GM23248 (cell line): ENCODE measurements around the gene DNAAF8. TPM values are rescaled to one million over a fixed set of nuclear protein-coding genes. Genes with fewer than 3 reads are reported as not detected.

Source experiments
- DNase-seq: peaks from one replicate; pipeline ENCODE4 v3.0.0-alpha.2; 2015
- H2AFZ ChIP-seq: fragments of 200-600 bp; sonication (generic); 2 replicates; pipeline ENCODE4 v1.6.1; 2016; ENCODE audit warnings: antibody characterized with exemption
- H3F3A ChIP-seq: fragments of 200-600 bp; sonication (generic); 2 replicates; pipeline ENCODE4 v1.6.1; 2016; ENCODE audit warnings: mild to moderate bottlenecking, antibody characterized with exemption, mixed run types; ENCODE audit not compliant: insufficient read depth
- H3K27ac ChIP-seq: fragments of 200-600 bp; sonication (generic); 2 replicates; pipeline ENCODE4 v1.5.1; 2016; ENCODE audit warnings: mild to moderate bottlenecking
- H3K27me3 ChIP-seq: fragments of 200-600 bp; sonication (generic); replicated peaks from 2 replicates; pipeline ENCODE4 v1.6.1; 2016; ENCODE audit warnings: mild to moderate bottlenecking; ENCODE audit not compliant: insufficient read depth
- H3K36me3 ChIP-seq: fragments of 200-600 bp; sonication (generic); 2 replicates; pipeline ENCODE4 v1.6.1; 2016; ENCODE audit warnings: low read depth, mild to moderate bottlenecking
- H3K4me1 ChIP-seq: fragments of 200-600 bp; sonication (generic); 2 replicates; pipeline ENCODE4 v1.6.1; 2016; ENCODE audit warnings: mild to moderate bottlenecking; ENCODE audit not compliant: insufficient read depth
- H3K4me2 ChIP-seq: fragments of 200-600 bp; sonication (generic); one replicate; pipeline ENCODE4 v1.6.1; 2016; ENCODE audit warnings: mild to moderate bottlenecking; ENCODE audit not compliant: unreplicated experiment
- H3K4me3 ChIP-seq: fragments of 200-600 bp; sonication (generic); 2 replicates; pipeline ENCODE4 v1.5.1; 2016; ENCODE audit warnings: mild to moderate bottlenecking
- H3K79me2 ChIP-seq: fragments of 200-600 bp; sonication (generic); 2 replicates; pipeline ENCODE4 v1.6.1; 2016; ENCODE audit warnings: mild to moderate bottlenecking; ENCODE audit not compliant: insufficient read depth
- H3K9ac ChIP-seq: fragments of 200-600 bp; sonication (generic); 2 replicates; pipeline ENCODE4 v1.6.1; 2016; ENCODE audit warnings: mild to moderate bottlenecking
- H3K9me2 ChIP-seq: fragments of 200-600 bp; sonication (generic); 2 replicates; pipeline ENCODE4 v1.6.1; 2016; ENCODE audit warnings: mixed run types, mild to moderate bottlenecking, moderate library complexity; ENCODE audit not compliant: insufficient read depth
- H3K9me3 ChIP-seq: fragments of 200-600 bp; sonication (generic); one replicate; pipeline ENCODE4 v1.6.1; 2017; ENCODE audit warnings: low read depth
- H4K20me1 ChIP-seq: fragments of 200-600 bp; sonication (generic); 2 replicates; pipeline ENCODE4 v1.6.0; 2016; ENCODE audit not compliant: insufficient read depth
- EZH2 ChIP-seq: fragments of 200-600 bp; sonication (generic); IDR thresholded peaks from 2 replicates; pipeline ENCODE4 v1.6.1; 2018; ENCODE audit warnings: antibody characterized with exemption, mild to moderate bottlenecking; ENCODE audit not compliant: insufficient read depth, poor library complexity, severe bottlenecking
- EZH2phosphoT487 ChIP-seq: fragments of 200-600 bp; sonication (generic); IDR thresholded peaks from 2 replicates; pipeline ENCODE4 v1.6.1; 2018; ENCODE audit warnings: antibody characterized with exemption, moderate library complexity, mild to moderate bottlenecking, low read depth; ENCODE audit not compliant: insufficient read depth
- WGBS, 2 experiments: methylation state at CpG; one replicate each; pipeline ENCODE4 v1.1.6; 2015 to 2017; ENCODE audit warnings: low lambda C conversion rate in 2 of 2, low coverage in 1 of 2; ENCODE audit errors: missing lambda C conversion rate in 2 of 2; 5-methylcytosine and 5-hydroxymethylcytosine counted together
- in situ Hi-C: fragments of 300-500 bp; cut with MboI; formaldehyde crosslinking; loops from 2 replicates; pipeline ENCODE4 v1.15.0; 2020
- polyA plus RNA-seq: library from polyadenylated mRNA; unstranded; fragments of >200 nt; fragmentation: Nextera tagmentation; extraction: Ambion mirVana; gene quantifications from 2 replicates; pipeline ENCODE4 v1.2.1, GENCODE V29; 2016
- total RNA-seq: library from RNA; depleted of rRNA; stranded (reverse); fragments of >200 nt; shearing (Covaris generic); gene quantifications from 2 replicates; pipeline ENCODE4 v1.2.3, GENCODE V29; 2014

Gene DNAAF8
- total and polyA plus RNA-seq, 2 experiments from 2014 or later: 0.86 to 1.7 TPM

GRCh38 chr16:4733211-4733742 lies 1.1 kb upstream of the DNAAF8 start:
- H3K9ac ChIP-seq: peak overlapping the region; percentile 88
- H2AFZ ChIP-seq: peak overlapping the region; percentile 98
- H3K36me3 ChIP-seq: no peaks in the 10 kb centered on the region
- peak overlapping the region; percentile 97 for H3K4me3 ChIP-seq
- H3F3A ChIP-seq: no peaks in the 10 kb centered on the region
- in situ Hi-C loops: no loop called here
- DNase-seq: peak; percentile 19
- no peaks in the 10 kb centered on the region for H3K27me3 ChIP-seq
- no peak for TF ChIP-seq EZH2phosphoT487
- TF ChIP-seq EZH2: no peak
- no peak overlapping the region for H3K27ac ChIP-seq
- peaks cover 3% of the 10 kb centered on the region; the same call in 1 of the 2 replicates for H3K4me1 ChIP-seq
- no peaks in the 10 kb centered on the region for H4K20me1 ChIP-seq
- peak overlapping the region; percentile 93 for H3K4me2 ChIP-seq
- WGBS, 2 experiments: 13 to 20% methylated on average over 17 of the region's 17 CpGs
- H3K79me2 ChIP-seq: peaks cover 48% of the 10 kb centered on the region
- H3K9me3 ChIP-seq: no peaks in the 10 kb centered on the region
- no peaks in the 10 kb centered on the region for H3K9me2 ChIP-seq

GRCh38 chr16:4733747-4734062 lies 632 bp upstream of the DNAAF8 start:
- Histone ChIP-seq H3K9me2 (no peaks in the 10 kb centered on the region), H3K4me2 (peak overlapping the region; percentile 93), H3K9ac (peak overlapping the region; percentile 88), H3K27ac (peak overlapping the region; percentile 29; the same call in 1 of the 2 replicates), H3K79me2 (peaks cover 48% of the 10 kb centered on the region), H2AFZ (peak overlapping the region; percentile 98), H3F3A (no peaks in the 10 kb centered on the region), H3K4me3 (peak overlapping the region; percentile 97), H4K20me1 (no peaks in the 10 kb centered on the region), H3K36me3 (no peaks in the 10 kb centered on the region), H3K9me3 (no peaks in the 10 kb centered on the region), H3K27me3 (no peaks in the 10 kb centered on the region), H3K4me1 (peaks cover 3% of the 10 kb centered on the region; the same call in 1 of the 2 replicates)
- peak; percentile 36 for DNase-seq
- no peak for TF ChIP-seq EZH2
- TF ChIP-seq EZH2phosphoT487: no peak
- 1% methylated on average over 19 of the region's 19 CpGs for WGBS, 2 experiments
- in situ Hi-C loops: no loop called here

- Histone ChIP-seq H3K79me2 (peaks cover 40% of the 10 kb centered on the region), H3K27ac (peak overlapping the region; percentile 89), H4K20me1 (no peaks in the 10 kb centered on the region), H3K9me3 (no peaks in the 10 kb centered on the region), H3K4me1 (peaks cover 3% of the 10 kb centered on the region; the same call in 1 of the 2 replicates), H3K27me3 (no peaks in the 10 kb centered on the region), H3K36me3 (no peaks in the 10 kb centered on the region), H3K4me2 (peak overlapping the region; percentile 97), H3K4me3 (peak overlapping the region; percentile 97), H3F3A (no peaks in the 10 kb centered on the region), H3K9ac (peak overlapping the region; percentile 88), H2AFZ (peak overlapping the region; percentile 98), H3K9me2 (no peaks in the 10 kb centered on the region)
- peak; percentile 96 for DNase-seq
- TF ChIP-seq EZH2phosphoT487 (no peak), EZH2 (no peak)
- WGBS, 2 experiments: 7% methylated on average over 36 to 38 of the region's 38 CpGs
- in situ Hi-C loops: no loop called here
These were observed 596 bp downstream of the DNAAF8 start for GRCh38 chr16:4734730-4735535.

GRCh38 chr16:4736546-4736945 lies 2.2 kb downstream of the DNAAF8 start:
- no peak for DNase-seq
- no peak overlapping the region for H3K4me3 ChIP-seq
- peaks cover 3% of the 10 kb centered on the region; the same call in 1 of the 2 replicates for H3K4me1 ChIP-seq
- H3K4me2 ChIP-seq: no peak overlapping the region
- H3F3A ChIP-seq: no peaks in the 10 kb centered on the region
- H2AFZ ChIP-seq: no peak overlapping the region
- in situ Hi-C loops: no loop called here
- peaks cover 24% of the 10 kb centered on the region for H3K79me2 ChIP-seq
- H4K20me1 ChIP-seq: no peaks in the 10 kb centered on the region
- no peaks in the 10 kb centered on the region for H3K9me2 ChIP-seq
- H3K27me3 ChIP-seq: no peaks in the 10 kb centered on the region
- 88 to 90% methylated on average over 4 of the region's 4 CpGs for WGBS, 2 experiments
- H3K27ac ChIP-seq: no peak overlapping the region
- no peak overlapping the region for H3K9ac ChIP-seq
- no peaks in the 10 kb centered on the region for H3K9me3 ChIP-seq
- TF ChIP-seq EZH2phosphoT487 (no peak), EZH2 (no peak)
- H3K36me3 ChIP-seq: no peaks in the 10 kb centered on the region
